Epithelial cell of prostate (primary cell): ENCODE results near the gene TMEM59L.
"Not testable (repeated sequence)": the region's sequence is repeated elsewhere in the genome, so short reads cannot be mapped to it uniquely, and the experiment has no call there.

Source experiments
- DNase-seq: peaks from one replicate; pipeline ENCODE4 v3.0.0-alpha.2; 2011; ENCODE audit warnings: low read depth, low spot score
- H3K27ac ChIP-seq: fragments of 450-650 bp; 2 replicates; pipeline ENCODE4 v1.5.1; 2017; ENCODE audit warnings: mild to moderate bottlenecking

TMEM59L gene

DNA sequence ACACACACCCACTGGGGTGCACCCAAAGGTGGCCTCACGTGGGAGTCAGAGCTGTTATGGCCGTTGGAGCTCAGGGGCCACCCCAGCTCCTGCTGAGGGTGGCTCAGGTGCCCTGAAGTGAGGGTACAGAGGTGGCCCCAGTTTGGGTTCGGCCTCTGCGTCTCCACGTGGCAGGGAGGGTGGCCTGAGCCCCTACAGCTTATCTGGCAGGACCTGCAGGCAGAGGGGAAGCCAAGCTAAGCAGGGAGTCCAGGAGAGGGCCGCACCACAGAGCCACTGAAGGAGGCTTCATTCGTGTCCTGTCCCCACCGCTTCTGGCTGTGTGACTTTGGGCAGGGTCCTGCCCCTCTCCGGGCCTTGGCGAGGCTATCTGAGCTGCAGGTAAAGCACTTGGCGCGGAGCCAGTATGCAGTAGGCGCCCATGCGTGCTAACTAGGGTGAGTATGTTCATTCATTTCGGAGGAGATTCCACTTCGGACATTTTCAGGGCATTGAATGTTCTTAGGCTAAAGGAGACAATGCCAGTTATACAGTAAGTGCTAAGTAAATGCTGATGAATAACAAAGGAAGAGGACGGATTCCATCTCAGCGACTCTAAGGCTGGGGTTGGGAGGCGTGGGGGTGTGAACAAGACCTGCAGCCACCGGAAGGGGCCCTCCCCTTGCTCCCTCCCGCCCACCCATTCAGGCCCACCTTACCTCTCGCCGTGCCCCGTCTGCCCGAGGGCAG, 19.1 kb upstream of the TMEM59L start:
- H3K27ac ChIP-seq, result no peak overlapping the region
- DNase-seq, result no peak

DNA sequence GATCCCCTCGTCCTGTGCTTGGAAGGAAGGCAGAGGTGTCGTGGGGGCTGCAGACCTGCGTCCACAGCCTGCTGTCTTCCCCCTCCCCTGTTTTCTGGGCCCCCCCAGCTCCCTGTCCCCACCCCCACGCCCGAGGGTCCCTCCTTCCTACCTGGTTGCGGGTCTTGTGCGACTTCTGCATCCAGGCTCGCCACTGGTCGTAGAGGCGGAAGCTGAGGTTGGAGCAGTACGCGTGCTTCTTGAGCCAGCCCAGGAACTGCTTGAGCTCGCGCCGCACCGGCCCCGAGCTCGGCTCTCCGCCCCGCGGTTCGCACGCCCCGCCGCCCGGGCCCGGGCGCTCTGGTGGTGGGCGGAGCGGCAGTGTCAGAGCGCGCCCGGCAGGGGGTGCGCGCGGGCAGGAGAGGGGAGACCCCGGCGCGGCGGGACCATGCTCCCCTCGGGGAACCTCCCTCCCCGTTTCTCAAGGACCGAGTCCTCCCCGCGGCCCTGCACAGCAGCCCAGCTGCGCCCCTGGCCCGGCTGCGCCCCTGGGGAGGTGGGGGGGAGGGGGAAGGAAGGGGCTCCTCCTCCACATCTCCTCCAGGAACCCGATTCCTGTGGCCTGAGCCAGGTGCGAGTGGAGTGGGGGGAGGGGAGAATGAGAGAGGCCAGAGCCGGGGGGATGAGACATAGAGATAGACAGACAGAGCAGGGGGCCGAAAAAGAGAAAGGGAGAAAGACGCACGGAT, 18.4 kb upstream of the TMEM59L start:
- H3K27ac ChIP-seq, result no peak overlapping the region

DNA sequence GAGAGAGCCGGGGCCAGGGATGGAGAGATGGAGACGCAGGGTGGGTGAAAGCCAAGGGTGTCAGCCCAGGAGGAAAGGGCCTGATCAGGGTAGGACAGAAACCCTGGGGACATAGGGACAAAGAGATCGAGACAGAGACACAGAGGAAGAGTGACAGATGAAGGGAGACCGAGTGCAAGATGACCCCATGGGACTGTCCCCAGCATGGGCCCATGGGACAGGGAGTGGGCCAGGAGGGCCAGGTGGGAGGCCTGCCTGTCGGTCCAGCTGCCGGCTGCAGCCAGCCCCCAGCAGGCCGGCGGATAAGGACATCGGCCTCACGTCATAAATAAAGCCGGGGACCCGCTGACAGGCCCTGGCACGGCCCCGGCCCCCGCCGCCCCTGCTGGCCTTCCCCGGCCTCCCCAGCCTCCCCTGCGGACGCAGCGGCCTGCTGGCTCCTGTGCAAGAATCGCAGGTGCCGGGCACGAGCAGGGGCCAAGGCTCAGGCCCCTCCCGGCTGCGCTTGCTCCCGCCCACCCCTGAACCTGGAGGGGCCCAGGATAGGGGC, 17.8 kb upstream of the TMEM59L start:
- H3K27ac ChIP-seq, result no peak overlapping the region
- no peak for DNase-seq

More for the DNA sequence above, 18.4 kb upstream of the TMEM59L start:
- DNase-seq, result no peak

DNA sequence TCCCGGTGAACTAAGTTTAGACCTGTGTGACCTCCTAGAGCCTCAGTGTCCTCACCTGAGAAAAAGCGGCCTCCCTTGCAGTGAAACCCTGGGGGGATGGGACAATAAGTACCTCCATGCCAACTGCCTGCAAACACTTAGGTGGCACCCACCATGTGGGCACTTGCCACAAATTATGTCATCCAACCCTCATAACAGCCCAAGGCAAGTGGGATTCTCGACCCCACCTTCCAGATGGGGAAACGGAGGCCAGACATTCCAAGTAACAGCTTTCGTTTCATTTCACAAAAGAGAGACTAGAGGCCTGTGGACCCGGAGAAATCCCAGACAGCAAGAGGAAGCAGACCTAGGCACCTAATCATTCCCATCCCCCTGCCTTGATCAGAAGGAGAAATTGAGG, 17.2 kb upstream of the TMEM59L start:
- no peak for DNase-seq
- no peak overlapping the region for H3K27ac ChIP-seq

DNA sequence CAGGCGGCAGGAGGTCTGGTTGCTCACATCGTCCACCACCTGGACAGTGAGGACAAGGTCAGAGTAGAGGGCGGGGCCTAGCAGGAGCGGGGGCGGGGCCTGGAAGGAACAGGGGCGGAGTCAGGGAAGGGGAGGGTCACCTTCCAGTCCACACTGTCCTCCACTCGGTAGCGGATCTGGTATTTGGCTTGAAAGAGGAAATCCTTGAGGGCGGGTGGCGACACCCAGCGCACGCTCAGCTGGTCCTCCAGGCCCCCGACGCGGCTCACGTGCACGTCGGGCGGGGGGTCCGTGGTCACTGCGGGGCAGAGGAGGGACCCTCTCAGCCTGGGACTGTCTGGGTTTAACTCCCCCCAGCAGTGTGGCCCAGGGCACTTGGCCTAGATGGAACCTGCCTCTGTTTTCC, 15.9 kb upstream of the TMEM59L start:
- no peak for DNase-seq
- no peak overlapping the region for H3K27ac ChIP-seq

DNA sequence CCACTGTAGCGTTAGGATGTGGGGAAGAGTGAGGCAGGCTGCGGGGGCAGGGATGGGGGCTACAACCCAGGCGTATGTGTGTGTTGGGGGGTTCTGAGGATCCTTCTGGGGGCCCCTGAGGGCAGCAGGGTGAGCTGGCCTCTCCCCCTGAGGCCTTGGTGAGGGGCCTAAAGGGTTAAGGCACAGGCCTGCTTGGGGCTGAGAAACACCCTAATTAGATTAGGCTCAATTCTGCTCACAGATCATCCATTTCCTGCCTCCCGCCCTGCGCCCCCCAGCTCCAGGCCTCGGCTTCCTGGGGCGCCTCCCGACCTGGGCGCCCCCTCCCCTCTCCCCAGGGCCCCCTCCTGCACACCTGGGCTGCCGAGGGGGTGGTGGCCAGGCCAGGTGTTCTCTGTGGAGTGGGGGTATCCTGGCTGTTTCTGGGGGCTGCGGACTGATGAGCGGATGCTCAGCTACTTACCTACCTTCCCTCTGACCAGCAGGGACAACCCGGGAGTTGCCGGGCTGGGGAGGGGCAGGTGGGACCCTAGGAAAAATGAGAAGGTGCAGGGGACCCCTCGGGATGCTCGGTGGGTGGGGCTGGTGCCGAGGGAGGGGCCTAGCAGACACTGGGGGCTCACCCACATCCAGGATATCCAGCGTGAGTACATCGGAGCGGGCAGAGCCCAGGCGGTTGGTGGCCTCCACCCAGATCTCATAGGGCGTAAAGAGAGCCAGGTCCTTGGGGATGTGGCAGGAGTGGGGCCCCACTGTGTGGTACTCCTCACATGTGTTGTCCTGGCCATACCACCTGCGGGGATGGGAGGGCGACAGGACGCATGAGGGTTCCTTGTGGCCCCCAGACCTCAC, 14.6 kb upstream of the TMEM59L start:
- no peak overlapping the region for H3K27ac ChIP-seq
- DNase-seq, result no peak

DNA sequence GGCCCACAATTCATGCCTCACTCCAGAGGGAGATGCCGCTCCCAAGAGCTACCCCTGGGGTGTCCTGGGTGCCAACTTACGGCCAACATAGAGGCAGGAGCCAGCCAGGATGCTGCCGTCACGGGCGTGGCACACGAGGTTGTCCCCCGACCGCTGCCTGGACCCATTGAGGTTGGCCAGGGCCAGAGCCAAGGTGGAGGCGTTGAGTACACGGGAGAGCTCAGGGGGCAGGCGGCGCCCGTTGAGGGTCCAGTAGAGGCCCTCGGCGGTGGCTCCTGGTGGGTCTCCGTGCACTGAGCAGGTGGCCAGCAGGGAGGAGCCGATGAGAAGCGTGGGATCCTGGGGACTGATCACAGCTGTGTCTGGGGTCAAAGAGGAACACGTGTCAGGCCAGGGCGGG, 13.2 kb upstream of the TMEM59L start:
- no peak overlapping the region for H3K27ac ChIP-seq
- DNase-seq, result no peak

DNA sequence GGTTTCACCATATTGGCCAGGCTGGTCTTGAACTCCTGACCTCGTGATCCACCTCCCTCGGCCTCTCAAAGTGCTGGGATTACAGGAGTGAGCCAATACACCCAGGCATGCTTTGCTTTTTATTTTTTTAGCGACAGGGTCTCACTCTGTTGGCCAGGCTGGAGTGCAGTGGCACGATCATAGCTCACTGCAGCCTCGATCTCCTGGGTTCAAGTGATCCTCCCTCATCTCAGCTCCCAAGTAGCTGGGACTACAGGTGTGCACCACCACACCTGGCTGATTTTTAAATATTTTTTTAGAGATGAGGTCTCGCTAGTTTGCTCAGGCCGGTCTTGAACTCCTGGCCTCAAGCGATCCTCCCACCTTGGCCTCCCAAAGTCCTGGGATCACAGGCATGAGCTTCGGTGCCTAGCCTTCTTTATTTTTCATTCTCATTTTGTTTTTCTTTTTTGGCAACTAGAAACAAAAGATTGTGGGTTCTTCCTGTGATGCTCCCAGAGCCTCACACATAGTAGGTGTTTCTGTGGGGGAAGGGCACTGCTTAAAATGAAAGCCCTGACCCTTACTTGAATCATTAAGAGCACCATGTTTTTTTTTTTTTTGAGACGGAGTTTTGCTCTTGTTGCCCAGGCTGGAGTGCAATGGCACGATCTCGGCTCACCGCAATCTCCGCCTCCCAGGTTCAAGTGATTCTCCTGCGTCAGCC, 11.8 kb upstream of the TMEM59L start:
- DNase-seq, H3K27ac ChIP-seq: not testable (repeated sequence)

DNA sequence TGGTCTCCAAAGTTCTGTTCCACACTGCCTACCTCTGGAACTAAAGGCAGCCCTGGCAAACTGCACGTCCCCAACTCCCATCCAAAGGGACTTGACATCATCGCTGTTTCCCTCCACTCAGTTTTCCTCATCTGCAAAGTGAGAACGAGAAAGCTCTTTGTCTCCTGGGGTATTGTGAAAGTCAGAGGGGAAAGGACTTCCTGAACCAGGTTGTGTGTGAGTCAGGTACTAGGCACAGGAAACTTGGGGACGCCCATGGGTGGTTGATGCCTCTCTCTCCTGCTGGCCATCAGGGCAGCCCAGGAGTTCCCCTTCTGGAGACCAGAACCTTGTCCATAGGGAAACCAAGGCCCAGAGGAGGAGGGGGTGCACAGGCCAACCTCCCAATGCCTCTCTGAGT, 10.8 kb upstream of the TMEM59L start:
- no peak overlapping the region for H3K27ac ChIP-seq
- no peak for DNase-seq

DNA sequence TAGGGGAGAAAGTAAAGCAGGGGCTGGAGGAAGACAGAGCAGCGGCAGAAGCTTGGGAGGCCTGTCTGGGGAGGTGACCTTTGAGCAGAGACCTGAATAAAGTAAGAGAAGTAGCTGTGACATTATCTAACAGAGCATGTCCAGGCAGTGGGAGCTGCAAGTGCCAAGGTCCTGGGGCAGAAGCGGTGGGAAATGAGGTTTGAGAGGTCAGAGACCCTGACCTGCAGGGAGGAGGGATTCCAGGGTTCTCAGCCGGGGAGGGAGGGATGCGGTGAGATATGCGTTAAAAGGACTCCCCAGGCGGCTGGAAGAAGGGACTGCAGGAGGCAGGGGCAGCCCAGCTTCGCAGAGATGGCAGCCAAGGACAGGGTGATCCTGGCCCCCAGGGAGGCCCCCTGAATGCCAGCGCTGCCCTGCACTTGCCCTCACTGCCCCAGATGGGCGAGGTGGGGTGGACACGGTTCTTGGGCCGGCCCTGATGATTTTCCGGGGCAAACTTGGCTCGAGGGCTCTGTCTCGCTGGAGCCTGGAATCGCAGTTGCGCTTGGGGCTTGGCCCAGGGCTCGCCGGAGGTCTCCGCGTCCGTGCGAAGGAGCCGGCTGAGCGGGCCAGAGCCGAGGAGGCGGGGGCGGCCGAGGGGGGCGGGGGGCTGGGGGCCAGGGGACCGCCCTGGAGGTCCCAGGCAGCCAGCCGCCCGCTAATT, 9.3 kb upstream of the TMEM59L start:
- no peak overlapping the region for H3K27ac ChIP-seq
- DNase-seq, result no peak

DNA sequence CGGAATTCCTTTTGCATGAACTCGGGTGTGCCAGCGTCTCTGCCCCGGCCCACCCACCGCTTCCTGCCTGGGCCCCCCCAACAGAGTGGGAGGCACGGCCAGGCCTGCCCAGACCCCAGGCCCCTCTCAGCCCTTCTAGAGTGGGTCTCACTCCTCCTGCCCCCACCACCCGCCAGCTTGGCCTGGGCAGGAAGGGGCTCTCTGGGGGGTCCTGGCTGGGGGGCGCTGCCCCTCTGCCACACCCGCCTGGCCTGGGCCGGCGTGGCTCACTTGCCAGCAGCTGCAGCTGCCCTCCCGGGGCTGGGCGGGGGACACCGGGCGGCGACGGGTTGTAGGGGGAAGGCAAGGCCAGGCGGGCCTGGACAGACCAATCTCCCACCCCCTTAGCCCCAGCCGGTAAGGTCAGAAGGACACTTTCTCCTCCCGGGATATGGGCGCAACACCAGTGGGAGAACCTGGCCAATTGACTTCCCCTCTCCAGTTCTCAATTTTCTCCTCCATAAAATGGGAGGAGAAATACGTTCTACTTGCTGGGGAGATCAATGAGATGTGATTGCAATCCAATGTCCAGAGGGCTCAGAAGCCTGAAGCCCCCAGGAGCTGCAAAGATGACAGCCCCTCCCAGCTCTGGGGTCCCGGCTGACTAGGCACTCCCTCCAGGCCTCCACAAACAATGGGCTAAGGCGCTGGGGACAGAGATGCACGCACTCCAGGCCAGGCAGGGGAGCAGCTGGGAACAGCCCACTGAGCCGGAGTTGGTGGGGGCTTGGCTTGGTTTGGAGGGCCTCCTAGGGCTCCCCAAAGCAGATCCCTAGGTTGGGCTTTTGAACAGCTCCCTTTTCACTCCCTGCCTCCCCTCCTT, 8.5 kb upstream of the TMEM59L start:
- DNase-seq, result no peak
- H3K27ac ChIP-seq, result no peak overlapping the region

DNA sequence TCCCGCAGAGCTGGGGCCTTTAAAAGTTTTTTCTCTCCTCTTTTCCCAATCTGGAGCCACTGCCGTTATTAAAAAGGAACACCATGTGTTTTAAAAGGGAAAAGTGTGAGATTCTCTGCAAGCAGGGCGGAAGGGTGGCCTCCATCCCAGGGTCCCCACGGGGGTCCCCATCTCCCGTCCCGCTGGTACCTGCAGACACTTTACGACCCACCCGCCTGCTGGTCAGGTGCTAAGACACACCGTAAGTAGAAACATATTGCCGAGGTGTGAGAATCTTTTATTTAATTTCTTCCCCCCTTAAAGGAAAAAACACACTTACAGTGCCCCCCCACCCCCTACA, 7.9 kb upstream of the TMEM59L start:
- no peak overlapping the region for H3K27ac ChIP-seq
- DNase-seq, result no peak

DNA sequence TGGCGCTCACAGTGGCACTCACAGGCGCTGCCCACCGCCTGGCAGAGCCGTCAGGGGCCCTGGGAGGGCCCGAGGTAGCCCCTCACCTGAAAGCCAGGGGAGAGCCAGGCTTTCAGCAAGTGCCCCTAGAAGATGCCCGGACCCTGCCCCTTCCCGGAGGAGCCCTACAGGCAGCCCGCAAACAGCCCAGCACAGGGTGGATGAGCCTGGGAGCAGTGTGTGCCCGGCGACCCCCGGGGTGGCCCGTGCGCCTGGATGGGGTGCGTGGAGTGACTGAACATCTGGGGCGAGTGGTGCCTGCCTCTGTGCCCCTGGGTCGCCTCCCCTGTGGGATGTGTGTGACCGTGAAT, 7.5 kb upstream of the TMEM59L start:
- no peak overlapping the region for H3K27ac ChIP-seq
- no peak for DNase-seq

DNA sequence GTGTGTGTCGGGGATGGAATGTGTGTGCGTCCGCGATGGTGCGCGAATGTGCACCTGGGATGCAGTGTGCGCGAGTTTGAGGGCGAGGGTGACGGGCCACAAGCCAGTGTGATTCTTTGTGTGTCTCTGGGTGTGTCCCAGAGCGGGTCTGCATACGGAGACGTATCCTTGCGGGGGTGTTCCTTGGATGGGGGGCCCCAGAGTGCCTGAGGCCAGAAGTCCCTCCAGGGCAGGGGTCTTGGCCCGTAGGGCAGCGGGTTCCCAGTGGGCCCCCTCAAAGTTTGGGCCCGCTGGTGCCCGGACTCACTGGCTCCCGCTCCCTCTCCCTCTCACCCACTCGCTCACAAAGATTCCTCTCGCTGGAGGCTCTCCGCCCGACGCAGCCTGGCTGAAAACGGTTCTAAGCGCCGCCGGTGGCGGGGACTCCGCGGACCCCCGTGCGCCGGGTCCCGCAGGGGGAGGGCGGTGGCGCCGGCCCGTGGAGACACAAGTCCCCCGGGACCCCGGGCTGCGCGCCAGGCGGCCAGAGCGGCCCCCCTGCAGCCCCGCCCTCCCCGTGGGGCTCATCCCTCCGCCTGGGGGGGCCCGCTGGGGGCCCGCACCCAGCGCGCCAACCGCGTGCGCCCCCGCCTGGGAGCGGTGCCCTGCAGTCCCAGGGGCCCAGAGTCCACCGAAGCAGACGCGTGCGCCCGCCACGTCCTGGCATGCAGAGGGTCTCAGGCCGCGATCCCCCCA, 7.0 kb upstream of the TMEM59L start:
- DNase-seq, result no peak

DNA sequence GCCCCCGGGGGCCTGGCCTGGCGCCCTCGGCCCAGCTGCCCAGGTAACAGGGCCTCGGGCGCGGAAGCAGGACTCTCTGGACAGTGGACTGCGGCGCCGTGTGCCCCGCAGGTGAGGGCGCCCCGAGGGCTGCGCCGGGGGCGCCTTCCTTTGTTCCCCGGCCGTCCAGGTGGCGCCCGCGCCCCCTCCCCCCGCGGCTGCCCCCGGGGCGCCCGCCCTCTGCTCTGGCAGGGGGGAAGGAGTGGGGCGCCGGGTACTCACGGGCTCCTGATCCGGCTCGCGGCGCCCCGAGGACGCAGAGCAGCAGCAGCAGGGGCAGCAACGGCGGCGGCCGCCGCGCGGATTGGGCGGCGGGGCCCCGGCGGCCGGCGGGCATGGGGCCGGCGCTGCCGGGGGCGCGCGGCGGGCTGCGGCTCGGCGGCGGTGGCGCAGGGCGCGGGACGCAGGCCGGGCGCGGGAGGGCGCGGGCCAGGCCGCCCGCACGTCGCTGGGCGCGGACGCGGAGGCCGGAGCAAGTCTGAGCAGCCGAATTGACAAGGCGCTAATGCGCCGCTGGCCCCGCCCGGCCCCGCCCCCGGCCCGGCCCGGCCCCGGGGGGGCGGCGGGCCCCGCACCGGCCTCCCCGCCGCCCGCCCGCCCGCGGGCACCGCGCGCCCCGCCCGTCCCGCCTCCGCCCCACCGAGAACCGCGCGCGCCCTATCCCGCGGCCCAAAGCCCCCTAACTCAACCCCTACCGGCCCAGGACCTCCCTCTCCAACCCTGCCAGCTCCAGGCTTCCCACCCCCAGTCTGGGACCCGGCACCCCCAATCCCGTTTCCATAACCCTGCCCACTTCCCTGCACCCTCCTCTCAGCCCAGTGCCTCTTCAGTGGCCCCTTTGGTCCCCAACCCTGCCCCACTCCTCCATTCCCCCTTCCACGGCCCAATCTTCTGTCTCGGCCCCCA, 6.1 kb upstream of the TMEM59L start, which contains the start of gene CRLF1:
Gene CRLF1, minus strand, starts transcription at position 519 of the 945 bp plus-strand sequence. Its CDS starts 143 bp downstream, at position 376.
- DNase-seq, result no peak
- H3K27ac ChIP-seq, result no peak within 1 kb of the TSS

More for the DNA sequence above, 7.0 kb upstream of the TMEM59L start:
- H3K27ac ChIP-seq, result no peak overlapping the region

DNA sequence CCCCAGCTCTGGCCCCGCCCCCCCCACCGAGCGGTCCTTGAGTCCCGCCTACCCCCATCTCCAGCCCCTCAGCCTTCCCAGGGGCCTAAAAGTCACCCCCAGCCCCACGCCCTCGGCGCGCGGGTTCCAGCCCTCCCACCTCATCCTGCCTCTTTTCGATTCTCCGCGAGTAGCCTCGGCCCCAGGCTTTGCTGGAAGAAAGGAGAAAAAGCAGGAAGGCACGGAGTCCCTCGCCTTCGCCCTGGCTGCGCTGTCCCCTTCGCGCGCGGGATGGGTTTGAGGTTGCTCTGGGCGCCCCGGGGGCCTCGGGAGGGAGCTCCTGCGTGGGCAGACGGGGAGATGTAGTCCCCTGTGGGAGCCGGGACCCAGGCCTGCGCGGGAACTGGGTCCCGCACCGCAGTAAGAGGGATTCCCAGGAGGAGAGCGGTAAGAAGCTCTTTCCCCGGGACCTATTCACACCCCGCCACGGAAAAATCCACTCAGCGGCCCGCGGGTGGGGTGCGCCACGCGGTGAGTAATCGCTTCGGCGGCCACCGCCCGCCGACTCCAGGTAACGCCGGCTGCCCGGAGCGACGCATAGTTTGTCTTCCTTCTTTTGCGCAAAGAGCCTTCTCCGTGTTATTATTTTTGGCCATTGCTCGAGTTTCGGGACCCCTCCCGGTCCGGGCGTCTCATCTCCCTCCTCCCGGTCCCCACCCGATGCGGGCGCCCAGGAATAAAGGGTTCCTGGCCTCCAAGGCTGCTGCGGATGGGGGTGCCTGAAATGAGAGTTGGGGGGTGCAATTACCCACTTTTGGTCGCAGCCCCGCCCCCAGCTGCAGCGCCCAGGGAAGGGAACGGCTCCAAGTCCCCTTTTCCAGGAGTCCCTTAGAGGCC, 5.2 kb upstream of the TMEM59L start:
- no peak overlapping the region for H3K27ac ChIP-seq

More for the DNA sequence above, 5.2 kb upstream of the TMEM59L start:
- no peak for DNase-seq
